NB4 (cell line): ENCODE data around the gene ANKLE2.

Source experiments
- CTCF ChIP-seq: IDR thresholded peaks from one replicate; pipeline ENCODE4 v1.5.1; 2012; ENCODE audit warnings: low read depth, low read length
- POLR2A ChIP-seq: IDR thresholded peaks from 2 replicates; pipeline ENCODE4 v1.6.1; 2011; ENCODE audit warnings: mild to moderate bottlenecking; ENCODE audit not compliant: insufficient read length; ENCODE audit errors: extremely low read depth

DNA sequence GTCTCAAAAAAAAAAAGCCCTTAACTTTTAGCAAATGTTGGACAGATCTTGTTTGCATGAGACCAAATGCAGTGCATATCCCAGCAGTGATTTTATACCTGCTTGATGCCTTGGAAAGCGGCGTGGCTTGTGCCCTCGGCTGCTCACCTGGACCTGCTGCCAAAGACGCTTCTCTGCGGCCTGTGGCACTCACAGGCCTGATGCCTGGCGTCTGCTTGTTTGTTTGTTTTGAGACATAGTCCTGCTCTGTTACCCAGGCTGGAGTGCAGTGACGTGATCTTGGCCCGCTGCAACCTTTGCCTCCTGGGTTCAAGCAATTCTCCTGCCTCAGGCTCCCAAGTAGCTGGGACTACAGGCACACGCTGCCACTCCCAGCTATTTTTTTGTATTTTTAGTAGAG, 45.8 kb downstream of the ANKLE2 start:
- TF ChIP-seq POLR2A (no peak), CTCF (no peak)
